Measurements from ENCODE around the gene DMWD.

DNA sequence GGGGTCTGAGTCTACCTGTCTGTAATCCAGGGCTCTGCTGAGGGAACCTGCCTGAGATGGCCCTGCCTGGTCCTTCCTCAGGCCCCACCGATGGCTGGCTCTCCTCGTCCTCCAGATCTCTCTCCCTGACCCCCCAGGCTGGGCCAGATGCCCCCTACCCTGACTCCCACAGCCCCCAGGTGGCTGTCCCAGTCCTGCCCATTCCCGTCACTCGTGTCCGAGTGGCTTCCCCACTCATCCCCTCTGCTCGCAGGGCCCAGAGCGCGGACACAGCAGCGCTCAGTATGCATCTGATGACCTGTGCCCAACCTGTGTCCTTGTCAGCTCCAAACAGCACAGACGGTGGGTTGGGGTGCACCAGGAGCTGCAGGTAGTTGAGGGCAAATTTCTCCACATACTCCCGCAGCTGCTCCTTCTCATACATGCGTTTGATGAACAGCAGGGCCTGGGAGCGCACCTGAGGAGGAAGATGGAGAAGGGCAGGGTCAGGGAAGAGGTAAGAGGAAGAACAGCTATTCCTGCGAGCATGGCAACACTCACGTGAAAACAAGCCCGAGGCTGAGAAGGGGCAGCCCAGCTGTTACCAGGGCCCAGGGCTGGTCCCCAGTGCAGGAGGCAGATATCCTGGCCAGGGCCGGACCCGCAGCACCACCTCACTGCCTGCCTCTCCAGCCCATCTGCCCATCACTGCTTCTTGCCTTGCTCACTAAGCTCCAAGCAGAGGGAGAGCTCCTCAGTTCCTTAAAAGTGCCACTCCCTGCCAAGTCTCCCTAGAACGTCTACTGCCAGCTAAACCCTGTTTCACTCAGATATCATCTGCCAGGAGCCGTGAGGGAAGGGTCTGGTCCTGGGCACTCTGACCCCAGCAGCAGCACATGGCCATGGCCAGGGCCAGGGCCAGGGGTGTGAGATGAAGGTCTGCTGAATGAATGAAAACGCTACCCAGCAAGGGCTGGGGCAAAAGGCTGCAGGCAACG lies 33.6 kb upstream of the DMWD start:
- TF ChIP-seq POLR2A (IDR thresholded peaks at IDR 0.05; ENCODE audit: low read depth, low read length): no peak
- TF ChIP-seq TAF1 (IDR thresholded peaks at IDR 0.05; ENCODE audit: borderline replicate concordance, low read depth, low read length): no peak
- TF ChIP-seq POLR2AphosphoS5 (IDR thresholded peaks at IDR 0.05; ENCODE audit: low read depth, low read length): no peak

Measured in GM12892 (cell line).